SK-N-SH treated with all-trans-retinoic acid at 6 μM for 48 hours (cell line): ENCODE data around the gene TDRD7.

Source experiments
- TF ChIP-seq, protein P1 (sequence below): fragments of 250-450 bp; sonication (Bioruptor Pico); IDR thresholded peaks from 2 replicates; pipeline ENCODE4 v1.8.0; 2020; ENCODE audit warnings: mild to moderate bottlenecking, moderate library complexity, borderline replicate concordance
- TF ChIP-seq, protein P2 (sequence below): fragments of 250-450 bp; sonication (Bioruptor Pico); IDR thresholded peaks from 2 replicates; pipeline ENCODE4 v1.8.0; 2021; ENCODE audit warnings: low read depth, mild to moderate bottlenecking, moderate library complexity, borderline replicate concordance

- TF ChIP-seq, protein P1, sequence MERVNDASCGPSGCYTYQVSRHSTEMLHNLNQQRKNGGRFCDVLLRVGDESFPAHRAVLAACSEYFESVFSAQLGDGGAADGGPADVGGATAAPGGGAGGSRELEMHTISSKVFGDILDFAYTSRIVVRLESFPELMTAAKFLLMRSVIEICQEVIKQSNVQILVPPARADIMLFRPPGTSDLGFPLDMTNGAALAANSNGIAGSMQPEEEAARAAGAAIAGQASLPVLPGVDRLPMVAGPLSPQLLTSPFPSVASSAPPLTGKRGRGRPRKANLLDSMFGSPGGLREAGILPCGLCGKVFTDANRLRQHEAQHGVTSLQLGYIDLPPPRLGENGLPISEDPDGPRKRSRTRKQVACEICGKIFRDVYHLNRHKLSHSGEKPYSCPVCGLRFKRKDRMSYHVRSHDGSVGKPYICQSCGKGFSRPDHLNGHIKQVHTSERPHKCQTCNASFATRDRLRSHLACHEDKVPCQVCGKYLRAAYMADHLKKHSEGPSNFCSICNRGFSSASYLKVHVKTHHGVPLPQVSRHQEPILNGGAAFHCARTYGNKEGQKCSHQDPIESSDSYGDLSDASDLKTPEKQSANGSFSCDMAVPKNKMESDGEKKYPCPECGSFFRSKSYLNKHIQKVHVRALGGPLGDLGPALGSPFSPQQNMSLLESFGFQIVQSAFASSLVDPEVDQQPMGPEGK (CRISPR knock-in tag), result no peak
- TF ChIP-seq, protein P2, sequence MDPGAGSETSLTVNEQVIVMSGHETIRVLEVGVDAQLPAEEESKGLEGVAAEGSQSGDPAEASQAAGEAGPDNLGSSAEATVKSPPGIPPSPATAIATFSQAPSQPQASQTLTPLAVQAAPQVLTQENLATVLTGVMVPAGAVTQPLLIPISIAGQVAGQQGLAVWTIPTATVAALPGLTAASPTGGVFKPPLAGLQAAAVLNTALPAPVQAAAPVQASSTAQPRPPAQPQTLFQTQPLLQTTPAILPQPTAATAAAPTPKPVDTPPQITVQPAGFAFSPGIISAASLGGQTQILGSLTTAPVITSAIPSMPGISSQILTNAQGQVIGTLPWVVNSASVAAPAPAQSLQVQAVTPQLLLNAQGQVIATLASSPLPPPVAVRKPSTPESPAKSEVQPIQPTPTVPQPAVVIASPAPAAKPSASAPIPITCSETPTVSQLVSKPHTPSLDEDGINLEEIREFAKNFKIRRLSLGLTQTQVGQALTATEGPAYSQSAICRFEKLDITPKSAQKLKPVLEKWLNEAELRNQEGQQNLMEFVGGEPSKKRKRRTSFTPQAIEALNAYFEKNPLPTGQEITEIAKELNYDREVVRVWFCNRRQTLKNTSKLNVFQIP (CRISPR knock-in tag), result no peak
Observed at GRCh38 chr9:97395745-97396144, 16.2 kb upstream of the TDRD7 start.
